ENCODE results near the gene TEDC2.
"Not testable (repeated sequence)": the region's sequence is repeated elsewhere in the genome, so short reads cannot be mapped to it uniquely, and the experiment has no call there.

TEDC2 gene

GRCh38 chr16:2476345-2476720, 16.4 kb downstream of the TEDC2 start:
- no peak for DNase-seq (ENCODE audit: low spot score)

GRCh38 chr16:2476741-2477140, 16.8 kb downstream of the TEDC2 start:
- no peak for DNase-seq (ENCODE audit: low spot score)

GRCh38 chr16:2477327-2477726, 17.4 kb downstream of the TEDC2 start:
- no peak for DNase-seq (ENCODE audit: low spot score)

GRCh38 chr16:2478279-2478678, 18.4 kb downstream of the TEDC2 start:
- no peak for DNase-seq (ENCODE audit: low spot score)

GRCh38 chr16:2479996-2480395, 20.1 kb downstream of the TEDC2 start:
- not testable (repeated sequence) for DNase-seq (ENCODE audit: low spot score)

GRCh38 chr16:2480948-2481347, 21.0 kb downstream of the TEDC2 start:
- no peak for DNase-seq (ENCODE audit: low spot score)

GRCh38 chr16:2481676-2482075, 21.8 kb downstream of the TEDC2 start:
- DNase-seq (ENCODE audit: low spot score) = no peak

- no peak for DNase-seq (ENCODE audit: low spot score)
Measured at GRCh38 chr16:2482249-2482648, 22.3 kb downstream of the TEDC2 start.

- peak; percentile 79 for DNase-seq (ENCODE audit: low spot score)
Measured at GRCh38 chr16:2482708-2483534, 23.0 kb downstream of the TEDC2 start.

- no peak for DNase-seq (ENCODE audit: low spot score)
Measured at GRCh38 chr16:2483939-2484897, 24.3 kb downstream of the TEDC2 start.

- no peak for DNase-seq (ENCODE audit: low spot score)
Measured at GRCh38 chr16:2484898-2485508, 25.1 kb downstream of the TEDC2 start.

- no peak for DNase-seq (ENCODE audit: low spot score)
Measured at GRCh38 chr16:2485811-2486507, 26.1 kb downstream of the TEDC2 start.

- peak; percentile 76 for DNase-seq (ENCODE audit: low spot score)
Measured at GRCh38 chr16:2486645-2487516, 27.0 kb downstream of the TEDC2 start.

- DNase-seq (ENCODE audit: low spot score) = no peak
Measured at GRCh38 chr16:2487517-2487842, 27.6 kb downstream of the TEDC2 start.

GRCh38 chr16:2487903-2488531, 28.1 kb downstream of the TEDC2 start:
- no peak for DNase-seq (ENCODE audit: low spot score)

- DNase-seq (ENCODE audit: low spot score) = no peak
Measured at GRCh38 chr16:2489581-2489980, 29.7 kb downstream of the TEDC2 start.

- peak; percentile 67 for DNase-seq (ENCODE audit: low spot score)
Measured at GRCh38 chr16:2490190-2491105, 30.5 kb downstream of the TEDC2 start.

- DNase-seq (ENCODE audit: low spot score) = no peak
Measured at GRCh38 chr16:2492292-2492691, 32.4 kb downstream of the TEDC2 start.

- no peak for DNase-seq (ENCODE audit: low spot score)
Measured at GRCh38 chr16:2493605-2494004, 33.7 kb downstream of the TEDC2 start.
